K562 (cell line): Measurements from ENCODE around the gene DAP.

ENCODE experiments used
- CTCF ChIP-seq, 3 experiments: IDR thresholded peaks in 2 of 3; conservative IDR thresholded peaks in 1 of 3; 2 replicates each; pipeline ENCODE4 v1.5.1; 2011 to 2012; ENCODE audit warnings: low read length in 3 of 3, mild to moderate bottlenecking in 3 of 3, control low read depth in 2 of 3, improper control_type of control experiment in 1 of 3, inconsistent platforms in 1 of 3, low read depth in 1 of 3, mixed read lengths in 1 of 3, moderate library complexity in 1 of 3; ENCODE audit not compliant: insufficient read depth in 2 of 3
- EGR1 ChIP-seq: fragments of 450-650 bp; conservative IDR thresholded peaks from 2 replicates; pipeline ENCODE4 v1.6.1; 2017; ENCODE audit warnings: mild to moderate bottlenecking
- ELF1 ChIP-seq: fragments of 200-800 bp; sonication (Bioruptor generic); IDR thresholded peaks from 2 replicates; pipeline ENCODE4 v1.6.1; 2016; ENCODE audit warnings: missing genetic modification characterization, missing compliant biosample characterization
- EP300 ChIP-seq: IDR thresholded peaks from 2 replicates; pipeline ENCODE4 v1.6.1; 2012; ENCODE audit warnings: low read length, improper control_type of control experiment
- MAX ChIP-seq: sonication (generic); formaldehyde crosslinking; IDR thresholded peaks from 2 replicates; pipeline ENCODE4 v1.9.0; 2022; ENCODE audit warnings: mild to moderate bottlenecking, missing genetic modification reagents
- MED1 ChIP-seq: sonication (generic); formaldehyde crosslinking; IDR thresholded peaks from 2 replicates; pipeline ENCODE4 v1.8.1; 2023; ENCODE audit warnings: missing genetic modification reagents, borderline replicate concordance
- POLR2A ChIP-seq: fragments of 450-650 bp; conservative IDR thresholded peaks from 2 replicates; pipeline ENCODE4 v1.6.1; 2016
- SMC3 ChIP-seq: conservative IDR thresholded peaks from 2 replicates; pipeline ENCODE4 v1.6.1; 2011; ENCODE audit warnings: low read depth, low read length, improper control_type of control experiment; ENCODE audit not compliant: insufficient read depth
- SPI1 ChIP-seq: IDR thresholded peaks from 2 replicates; pipeline ENCODE4 v1.6.1; 2011; ENCODE audit warnings: low read depth, low read length, control low read depth, borderline replicate concordance
- ZBTB11 ChIP-seq, 3 experiments: fragments of 200-800 bp in 1 of 3; fragments of 250-450 bp in 1 of 3; fragments of 450-650 bp in 1 of 3; sonication (Bioruptor Pico) in 1 of 3; sonication (Bioruptor generic) in 1 of 3; formaldehyde crosslinking in 1 of 3; IDR thresholded peaks; 2 replicates each; pipeline versions ENCODE4 v1.6.1 to v1.8.0; 2016 to 2022; ENCODE audit warnings: mild to moderate bottlenecking in 2 of 3, missing genetic modification characterization in 2 of 3, missing compliant biosample characterization in 1 of 3, moderate library complexity in 1 of 3
- ZSCAN29 ChIP-seq: fragments of 450-650 bp; IDR thresholded peaks from 2 replicates; pipeline ENCODE4 v1.6.1; 2017

GRCh38 chr5:10666531-10667299, 94.3 kb downstream of the DAP start:
- TF ChIP-seq SPI1 (no peak), ZSCAN29 (no peak), POLR2A (no peak), MED1 (no peak), SMC3 (no peak), EP300 (no peak), CTCF (IDR thresholded peaks at IDR 0.05 in 2 of 3, conservative IDR thresholded peaks at IDR 0.05 in 1 of 3; ENCODE audit: insufficient read depth in 2 of 3, low read depth in 1 of 3, low read length in 3 of 3) (no peak), ELF1 (no peak), MAX (CRISPR knock-in tag) (no peak), ZBTB11 (CRISPR knock-in tag; IDR thresholded peaks at IDR 0.05) (no peak), EGR1 (no peak)
